HG03442 (cell line): Measurements from ENCODE around the gene PDE6G.

ENCODE experiments used
- ATAC-seq: cut with Tn5 transposase; IDR thresholded peaks from one replicate; pipeline ENCODE4 v1.9.1; 2021; ENCODE audit warnings: mild to moderate bottlenecking, moderate library complexity; ENCODE audit not compliant: unreplicated experiment

Gene PDE6G

DNA sequence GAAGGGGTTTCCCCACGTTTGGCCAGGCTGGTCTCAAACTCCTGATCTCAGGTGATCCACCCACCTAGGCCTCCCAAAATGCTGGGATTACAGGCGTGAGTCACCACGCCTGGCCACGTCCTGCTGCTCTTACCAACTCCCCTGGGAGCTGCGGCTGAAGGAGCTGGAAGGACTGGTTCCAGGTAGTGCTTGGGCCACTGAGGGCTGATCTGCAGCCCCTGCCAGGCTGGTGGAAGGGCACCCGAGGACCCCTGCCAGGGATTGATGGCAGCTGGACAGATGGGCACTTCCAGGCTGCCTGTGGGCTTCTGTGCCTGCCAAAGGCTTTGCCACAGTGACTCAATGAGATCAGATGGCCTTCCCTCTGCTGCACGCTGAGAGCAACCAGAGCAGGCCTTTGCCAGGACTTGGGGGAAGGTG, 7.7 kb upstream of the PDE6G start:
- no peak for ATAC-seq

GRCh38 chr17:81662002-81662401, 5.7 kb upstream of the PDE6G start:
- ATAC-seq, result no peak

DNA sequence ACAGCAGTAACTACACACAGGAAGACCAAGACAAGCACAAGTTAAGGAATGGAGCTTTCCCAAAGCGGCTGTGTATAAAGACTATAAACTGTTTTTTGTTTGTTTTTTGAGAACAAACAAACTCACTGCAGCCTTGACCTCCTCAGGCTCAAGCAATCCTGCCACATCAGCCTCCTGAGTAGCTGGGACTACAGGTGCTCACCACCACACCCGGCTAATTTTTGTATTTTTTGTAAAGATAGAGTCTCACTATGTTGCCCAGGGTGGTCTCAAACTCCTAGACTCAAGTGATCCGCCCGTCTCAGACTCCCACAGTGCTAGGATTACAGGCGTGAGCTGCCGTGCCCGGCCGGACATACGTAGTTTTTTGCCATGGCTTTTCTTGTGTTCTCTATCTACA, 4.1 kb upstream of the PDE6G start:
- ATAC-seq, result no peak

GRCh38 chr17:81659038-81659437, 2.7 kb upstream of the PDE6G start:
- ATAC-seq, result no peak

- no peak for ATAC-seq
Measured at GRCh38 chr17:81656835-81657234, 493 bp upstream of the PDE6G start.

GRCh38 chr17:81655378-81656117, 794 bp downstream of the PDE6G start:
- no peak for ATAC-seq

DNA sequence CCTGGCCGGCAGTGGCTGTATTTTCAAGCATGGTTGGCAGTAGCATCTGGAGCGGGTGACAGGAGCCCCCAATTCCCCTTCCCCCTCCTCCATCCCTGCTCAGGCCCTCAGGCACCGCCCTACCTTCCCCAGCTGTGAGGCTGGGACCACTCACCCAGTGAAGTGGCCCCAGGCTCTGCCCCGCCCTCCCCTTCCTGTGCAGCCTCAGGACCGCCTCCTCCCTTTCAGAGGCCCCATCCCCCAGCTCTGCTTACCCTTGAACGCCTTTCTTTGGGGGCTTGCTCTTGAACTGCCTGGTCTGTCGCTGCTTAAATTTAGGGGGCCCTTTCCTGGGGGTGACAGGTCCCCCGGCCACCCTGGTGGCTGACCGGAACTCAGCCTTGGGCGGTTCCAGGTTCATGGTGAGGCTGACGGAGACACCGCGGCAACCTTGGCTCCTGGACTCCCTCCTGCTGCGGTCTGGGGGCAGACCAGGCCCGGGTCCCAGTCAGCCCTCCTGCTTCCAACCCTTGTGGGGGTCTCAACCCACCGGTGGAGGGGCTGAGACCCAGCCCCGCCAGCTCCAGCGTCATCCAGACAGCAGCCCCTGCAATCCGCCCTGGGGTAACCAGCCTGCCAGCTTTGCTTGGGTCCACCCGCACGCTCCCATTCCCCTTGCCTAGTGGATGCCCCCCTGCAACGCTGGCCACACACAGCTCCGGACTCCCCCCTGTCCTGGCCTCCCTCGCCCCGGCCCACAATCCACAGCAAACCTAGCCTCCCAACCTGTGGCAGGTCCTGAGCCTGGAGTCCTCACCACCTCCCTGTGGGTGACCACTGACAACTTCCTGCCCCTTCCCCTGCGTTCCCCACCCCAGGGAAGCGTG, 3.2 kb downstream of the PDE6G start:
- no peak for ATAC-seq

GRCh38 chr17:81651692-81652091, 4.7 kb downstream of the PDE6G start:
- ATAC-seq, result no peak

GRCh38 chr17:81650951-81651350, 5.4 kb downstream of the PDE6G start:
- no peak for ATAC-seq

GRCh38 chr17:81648707-81649085, 7.6 kb downstream of the PDE6G start:
- ATAC-seq, result no peak

DNA sequence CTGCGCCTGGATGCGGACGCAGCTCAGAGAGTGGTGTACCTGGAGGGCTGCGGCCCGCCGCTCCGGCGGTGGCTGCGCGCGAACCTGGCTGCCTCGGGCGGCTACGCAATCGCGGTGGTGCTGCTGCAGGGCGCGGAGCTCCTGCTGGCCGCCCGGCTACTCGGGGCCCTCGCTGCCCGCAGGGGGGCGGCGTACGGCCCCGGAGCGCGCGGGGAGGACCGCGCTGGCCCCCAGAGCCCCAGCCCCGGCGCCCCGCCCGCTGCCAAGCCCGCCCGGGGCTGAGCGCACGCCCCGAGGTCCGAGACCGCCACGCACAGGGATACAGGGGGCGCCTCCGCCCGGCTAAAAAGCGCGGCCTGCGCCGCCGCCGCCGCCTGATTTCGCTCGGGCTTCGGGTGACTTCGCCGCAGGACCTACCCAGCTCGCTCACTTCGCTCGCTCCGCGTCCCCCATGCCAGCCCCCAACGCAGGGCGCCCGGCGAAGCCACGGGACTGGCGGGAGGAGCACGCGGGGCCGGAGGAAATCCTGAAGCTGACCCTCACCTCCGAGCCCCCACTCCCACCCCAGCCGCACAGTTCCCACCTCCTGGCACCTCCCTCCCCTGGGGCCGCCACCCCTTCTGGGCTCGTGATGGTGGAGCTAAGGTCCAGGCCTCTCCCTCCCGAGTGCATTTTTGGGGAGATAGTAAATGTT, 8.2 kb downstream of the PDE6G start:
- ATAC-seq, result no peak

GRCh38 chr17:81647640-81648012, 8.7 kb downstream of the PDE6G start:
- ATAC-seq, result no peak

DNA sequence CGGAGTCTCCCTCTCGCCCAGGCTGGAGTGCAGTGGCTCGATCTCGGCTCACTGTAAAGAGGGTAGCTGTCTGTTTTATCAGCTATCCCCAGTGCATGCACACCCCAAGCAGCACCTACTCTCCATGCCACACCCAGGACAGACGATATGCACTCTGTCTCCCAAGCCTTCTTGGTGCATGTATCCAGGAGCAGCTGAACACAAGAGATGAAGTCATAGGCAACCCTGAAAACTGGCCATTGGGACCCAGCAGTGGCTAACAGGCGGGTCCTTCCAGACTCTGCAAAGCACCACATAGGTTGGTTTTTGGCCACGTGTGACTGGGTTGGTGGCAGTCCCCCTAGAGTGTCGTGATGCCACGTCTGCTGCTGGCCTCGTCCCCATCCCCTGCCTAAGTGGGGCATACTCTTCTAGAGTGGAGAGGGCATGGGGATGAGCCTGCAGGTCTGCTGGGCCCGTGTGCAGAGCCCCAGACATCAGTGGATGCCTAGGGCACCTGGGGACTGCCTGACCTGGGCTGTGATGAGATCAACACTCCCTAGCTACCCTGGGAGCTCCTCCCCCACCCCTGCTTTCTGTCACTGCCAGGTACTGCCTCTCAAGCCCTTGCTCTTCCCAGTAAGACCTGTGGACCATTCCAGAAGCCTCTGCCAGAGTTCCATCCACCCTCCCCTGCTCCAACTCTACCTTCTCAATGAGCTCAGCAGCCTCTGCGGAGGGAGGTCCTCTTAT, 9.3 kb downstream of the PDE6G start:
- ATAC-seq, result no peak

DNA sequence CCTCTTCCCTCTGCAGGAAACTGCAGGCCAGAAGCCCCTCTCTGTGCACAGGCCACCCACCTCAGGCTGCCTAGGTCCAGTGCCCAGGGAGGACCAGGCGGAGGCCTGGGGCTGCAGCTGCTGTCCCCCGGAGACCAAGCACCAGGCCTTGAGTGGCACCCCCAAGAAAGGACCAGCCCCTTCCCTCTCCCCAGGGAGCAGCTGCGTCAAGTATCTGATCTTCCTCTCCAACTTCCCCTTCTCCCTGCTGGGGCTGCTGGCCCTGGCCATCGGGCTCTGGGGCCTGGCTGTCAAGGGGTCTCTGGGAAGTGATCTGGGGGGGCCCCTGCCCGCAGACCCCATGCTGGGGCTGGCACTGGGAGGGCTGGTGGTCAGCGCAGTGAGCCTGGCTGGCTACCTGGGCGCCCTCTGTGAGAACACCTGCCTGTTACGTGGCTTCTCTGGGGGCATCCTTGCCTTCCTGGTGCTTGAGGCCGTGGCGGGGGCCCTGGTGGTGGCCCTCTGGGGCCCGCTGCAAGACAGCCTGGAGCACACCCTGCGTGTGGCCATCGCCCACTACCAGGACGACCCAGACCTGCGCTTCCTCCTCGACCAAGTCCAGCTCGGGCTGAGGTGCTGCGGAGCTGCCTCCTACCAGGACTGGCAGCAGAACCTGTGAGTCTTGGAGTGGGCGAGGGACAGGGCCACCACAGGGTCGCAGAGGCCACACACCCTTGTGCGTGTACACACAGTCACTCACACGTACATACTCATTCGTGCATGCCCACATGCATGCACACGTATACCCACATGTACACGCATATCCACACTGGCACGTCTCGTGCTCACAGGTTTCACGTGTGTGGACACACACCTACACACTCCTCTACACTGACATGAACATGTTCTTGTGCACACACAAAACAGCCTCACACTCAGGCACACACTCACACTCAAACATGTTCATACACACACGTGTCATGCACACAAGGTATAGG, 11.1 kb downstream of the PDE6G start:
- no peak for ATAC-seq

- no peak for ATAC-seq
Measured at GRCh38 chr17:81644496-81644895, 11.8 kb downstream of the PDE6G start.

GRCh38 chr17:81641825-81642489, 14.4 kb downstream of the PDE6G start:
- ATAC-seq, result no peak

- ATAC-seq, result no peak
Measured at GRCh38 chr17:81640011-81640410, 16.3 kb downstream of the PDE6G start.

GRCh38 chr17:81638683-81639082, 17.7 kb downstream of the PDE6G start:
- no peak for ATAC-seq
